Measurements from ENCODE around the gene BRD3OS. TPM values are rescaled to one million over a fixed set of nuclear protein-coding genes. Genes with fewer than 3 reads are reported as not detected.
A peak's percentile ranks its signal among the peaks of the same experiment; 100 is the strongest.

The BRD3OS gene
- total and polyA plus RNA-seq, 4 experiments from 2014 or later: 18.3 to 33.1 (median 19.9) TPM

DNA sequence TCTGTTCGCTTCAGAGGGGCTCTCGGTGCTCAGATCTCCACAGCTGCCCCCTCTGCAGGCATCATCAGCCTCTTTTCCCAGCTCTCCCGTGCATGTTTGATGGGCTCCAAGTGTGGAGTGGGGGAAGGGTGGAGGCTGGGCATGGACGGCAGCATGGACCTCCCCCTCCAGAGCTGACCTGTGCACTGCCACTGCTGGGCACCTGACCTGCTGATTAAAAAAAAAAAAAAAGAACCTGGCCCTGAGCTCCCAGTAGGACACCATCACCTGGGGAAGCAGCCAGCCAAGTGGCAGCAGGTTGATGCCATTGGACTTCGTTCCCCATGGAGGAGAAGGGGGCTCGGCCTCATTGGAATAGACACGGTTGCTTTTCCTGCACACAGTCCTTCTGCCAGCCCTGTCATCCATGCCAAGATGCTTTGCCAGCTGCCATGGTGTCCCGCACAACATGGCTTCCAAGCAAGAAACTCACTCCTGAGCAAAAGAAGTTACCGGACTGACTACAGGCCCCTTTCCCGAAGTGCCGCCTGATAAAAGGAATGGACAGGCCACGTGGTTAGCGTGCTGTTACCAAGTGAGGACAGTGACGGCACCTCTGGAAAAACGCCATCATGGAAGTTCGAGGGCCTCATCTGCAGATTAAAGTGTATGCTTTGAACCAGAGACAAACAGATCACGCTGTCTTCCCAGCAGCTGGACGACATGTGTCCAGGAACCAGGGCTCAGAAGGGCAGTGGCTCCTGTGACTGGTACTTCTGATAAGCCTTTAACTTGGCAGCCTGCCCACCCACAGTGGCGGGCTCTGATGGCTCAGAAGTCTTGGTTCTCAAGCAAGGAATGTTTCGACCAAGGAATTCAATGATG is 14.7 kb upstream of the BRD3OS start:
- H3K4me3 Mint-ChIP-seq: no peak overlapping the region
- peaks cover 0 to 6% of the 10 kb centered on the region in 2 donors for H3K27me3 Mint-ChIP-seq
- Histone ChIP-seq H3K27ac (ENCODE audit: low read depth, low read length) (no peak overlapping the region), H3K4me3 (ENCODE audit: low read length in 2 of 2) (no peak overlapping the region), H3K9me3 (ENCODE audit: control insufficient read depth in 1 of 2, low read length in 2 of 2) (no peaks in the 10 kb centered on the region), H3K36me3 (ENCODE audit: insufficient read depth, low read length) (no peaks in the 10 kb centered on the region), H3K27me3 (ENCODE audit: insufficient read depth, low read length) (no peaks in the 10 kb centered on the region), H3K4me1 (ENCODE audit: insufficient read depth, low read length) (no peaks in the 10 kb centered on the region)
- intact Hi-C loops (cut with micrococcal nuclease): no loop called here
- DNase-seq: no peak
- H3K4me1 Mint-ChIP-seq: no peaks in the 10 kb centered on the region
- ChIA-PET CTCF (ENCODE audit: partially characterized antibody) (interaction anchor here (1.1 to 1.7 kb wide), 2 partner anchors 17 to 228 kb away, joined by 3 to 4 read pairs; no protein-coding TSS in a partner anchor), POLR2A (ENCODE audit: partially characterized antibody) (no interaction called here)
- no peak overlapping the region for H3K27ac Mint-ChIP-seq
- H3K9me3 Mint-ChIP-seq: peaks cover 0 to 8% (median under 1%) of the 10 kb centered on the region in 8 donors
- H3K36me3 Mint-ChIP-seq: no peaks in the 10 kb centered on the region

DNA sequence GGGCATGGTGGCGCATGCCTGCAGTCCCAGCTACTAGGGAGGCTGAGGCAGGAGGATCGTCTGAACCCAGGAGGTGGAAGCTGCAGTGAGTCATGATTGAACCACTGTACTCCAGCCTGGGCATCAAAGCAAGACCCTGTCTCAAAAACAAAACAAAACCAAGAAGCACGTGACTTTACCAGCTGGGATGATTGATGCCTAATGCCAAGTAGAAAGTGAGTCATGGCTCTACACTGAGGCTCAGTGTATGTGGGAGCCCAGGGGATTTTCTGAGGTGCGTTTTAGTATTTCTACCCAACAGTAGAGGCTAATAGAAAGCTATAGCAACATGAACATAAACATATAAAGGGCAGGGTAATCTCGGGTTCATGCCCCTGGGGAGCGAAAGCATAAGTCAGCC is 13.9 kb upstream of the BRD3OS start:
- no peaks in the 10 kb centered on the region for H3K4me1 Mint-ChIP-seq
- no peak overlapping the region for H3K4me3 ChIP-seq (ENCODE audit: low read length in 2 of 2)
- no peaks in the 10 kb centered on the region for H3K36me3 ChIP-seq (ENCODE audit: insufficient read depth, low read length)
- no peaks in the 10 kb centered on the region for H3K4me1 ChIP-seq (ENCODE audit: insufficient read depth, low read length)
- H3K27ac Mint-ChIP-seq: no peak overlapping the region
- H3K36me3 Mint-ChIP-seq: no peaks in the 10 kb centered on the region
- DNase-seq: no peak
- no peaks in the 10 kb centered on the region for H3K9me3 ChIP-seq (ENCODE audit: control insufficient read depth in 1 of 2, low read length in 2 of 2)
- ChIA-PET POLR2A (ENCODE audit: partially characterized antibody) (no interaction called here), CTCF (ENCODE audit: partially characterized antibody) (interaction anchor here (1.1 kb wide), 1 partner anchor 18 kb away, joined by 3 read pairs; no protein-coding TSS in a partner anchor)
- H3K27ac ChIP-seq (ENCODE audit: low read depth, low read length): no peak overlapping the region
- peaks cover 0 to 8% (median under 1%) of the 10 kb centered on the region in 8 donors for H3K9me3 Mint-ChIP-seq
- H3K4me3 Mint-ChIP-seq: no peak overlapping the region
- intact Hi-C loops (cut with micrococcal nuclease): no loop called here
- H3K27me3 Mint-ChIP-seq: peaks cover 0 to 6% of the 10 kb centered on the region in 2 donors
- no peaks in the 10 kb centered on the region for H3K27me3 ChIP-seq (ENCODE audit: insufficient read depth, low read length)

DNA sequence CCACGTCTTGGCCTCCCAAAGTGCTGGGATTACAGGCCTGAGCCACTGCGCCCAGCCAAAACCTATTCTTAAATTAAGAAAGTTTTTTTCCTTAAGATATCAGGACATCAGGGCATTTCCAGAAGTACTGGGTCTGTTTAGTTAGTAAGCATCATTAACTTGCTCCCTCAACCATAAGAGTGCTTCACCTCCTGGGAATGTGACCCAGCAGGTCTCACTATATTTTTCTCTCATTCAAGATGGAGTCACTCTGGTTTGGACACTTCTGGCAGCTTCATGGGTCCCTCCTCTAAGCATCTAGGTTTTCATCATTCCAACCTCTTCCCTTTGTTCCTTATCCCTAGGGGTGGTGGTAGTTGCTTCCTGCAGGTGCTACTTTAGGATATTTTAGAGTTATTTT is 10.3 kb upstream of the BRD3OS start:
- H3K27me3 Mint-ChIP-seq: no peaks in the 10 kb centered on the region

GRCh38 chr9:134024214-134024792 is 978 bp upstream of the BRD3OS start:
- Histone ChIP-seq H3K9me3 (ENCODE audit: control insufficient read depth in 1 of 2, low read length in 2 of 2) (no peaks in the 10 kb centered on the region), H3K27ac (ENCODE audit: low read depth, low read length) (no peak overlapping the region), H3K36me3 (ENCODE audit: insufficient read depth, low read length) (no peaks in the 10 kb centered on the region), H3K27me3 (ENCODE audit: insufficient read depth, low read length) (no peaks in the 10 kb centered on the region), H3K4me3 (ENCODE audit: low read length in 2 of 2) (no peak overlapping the region), H3K4me1 (ENCODE audit: insufficient read depth, low read length) (peaks cover 14% of the 10 kb centered on the region)
- POLR2A ChIA-PET (ENCODE audit: partially characterized antibody): interaction anchor here (1.1 to 3.6 kb wide), 5 partner anchors 27 to 139 kb away, joined by 3 to 26 read pairs (median 10); partner anchors contain the start of genes RNU6ATAC and WDR5
- Mint-ChIP-seq H3K4me3 (peak overlapping the region; percentile 36 to 86 (median 65)), H3K36me3 (peaks cover 0 to 2% of the 10 kb centered on the region in 2 donors), H3K9me3 (no peaks in the 10 kb centered on the region), H3K27me3 (no peaks in the 10 kb centered on the region), H3K4me1 (peaks cover 3 to 22% (median 7%) of the 10 kb centered on the region in 4 donors), H3K27ac (peak overlapping the region in 5 of 7 donors; percentile 45 to 90 (median 86))
- peak in 1 of 5 donors; percentile 4 for DNase-seq
- CTCF ChIA-PET (ENCODE audit: partially characterized antibody): interaction anchor here (0.7 to 2.4 kb wide), 2 partner anchors 30 to 242 kb away, joined by 3 to 10 read pairs; no protein-coding TSS in a partner anchor
- intact Hi-C loops (cut with micrococcal nuclease): no loop called here

More for the DNA sequence above, 10.3 kb upstream of the BRD3OS start:
- no peaks in the 10 kb centered on the region for H3K27me3 ChIP-seq (ENCODE audit: insufficient read depth, low read length)
- no peak overlapping the region for H3K4me3 Mint-ChIP-seq
- CTCF ChIA-PET (ENCODE audit: partially characterized antibody): interaction anchor here (1.2 to 1.7 kb wide), 2 partner anchors 21 to 233 kb away, joined by 3 to 7 read pairs; no protein-coding TSS in a partner anchor
- no peaks in the 10 kb centered on the region for H3K36me3 Mint-ChIP-seq
- POLR2A ChIA-PET (ENCODE audit: partially characterized antibody): no interaction called here
- H3K36me3 ChIP-seq (ENCODE audit: insufficient read depth, low read length): no peaks in the 10 kb centered on the region
- H3K4me1 Mint-ChIP-seq: no peaks in the 10 kb centered on the region
- no peaks in the 10 kb centered on the region for H3K9me3 ChIP-seq (ENCODE audit: control insufficient read depth in 1 of 2, low read length in 2 of 2)
- DNase-seq: no peak
- H3K4me1 ChIP-seq (ENCODE audit: insufficient read depth, low read length): no peaks in the 10 kb centered on the region
- no peak overlapping the region for H3K27ac ChIP-seq (ENCODE audit: low read depth, low read length)
- intact Hi-C loops (cut with micrococcal nuclease): no loop called here
- H3K4me3 ChIP-seq (ENCODE audit: low read length in 2 of 2): no peak overlapping the region
- no peak overlapping the region for H3K27ac Mint-ChIP-seq
- peaks cover 0 to 8% (median under 1%) of the 10 kb centered on the region in 8 donors for H3K9me3 Mint-ChIP-seq

- H3K4me3 Mint-ChIP-seq: peak overlapping the region; percentile 78 to 86 (median 82)
- Histone ChIP-seq H3K36me3 (ENCODE audit: insufficient read depth, low read length) (no peaks in the 10 kb centered on the region), H3K4me3 (ENCODE audit: low read length in 2 of 2) (peak overlapping the region; percentile 36 to 89), H3K27me3 (ENCODE audit: insufficient read depth, low read length) (no peaks in the 10 kb centered on the region), H3K27ac (ENCODE audit: low read depth, low read length) (peak overlapping the region; percentile 68), H3K4me1 (ENCODE audit: insufficient read depth, low read length) (peaks cover 14% of the 10 kb centered on the region), H3K9me3 (ENCODE audit: control insufficient read depth in 1 of 2, low read length in 2 of 2) (no peaks in the 10 kb centered on the region)
- H3K4me1 Mint-ChIP-seq: peaks cover 3 to 22% (median 7%) of the 10 kb centered on the region in 4 donors
- no peaks in the 10 kb centered on the region for H3K27me3 Mint-ChIP-seq
- H3K27ac Mint-ChIP-seq: peak overlapping the region in 5 of 7 donors; percentile 31 to 85 (median 52)
- peaks cover 0 to 6% of the 10 kb centered on the region in 2 donors for H3K36me3 Mint-ChIP-seq
- no peaks in the 10 kb centered on the region for H3K9me3 Mint-ChIP-seq
- intact Hi-C loops (cut with micrococcal nuclease): loop anchor here (1.0 kb wide), 4 partner anchors 34 to 138 kb away; partner anchors contain the start of genes BRD3, RNU6ATAC and VAV2
- ChIA-PET POLR2A (ENCODE audit: partially characterized antibody) (interaction anchor here (0.6 to 3.6 kb wide), 8 partner anchors 9 to 381 kb away, joined by 3 to 26 read pairs (median 6); partner anchors contain the start of genes RNU6ATAC and WDR5), CTCF (ENCODE audit: partially characterized antibody) (interaction anchor here (1.2 to 2.4 kb wide), 2 partner anchors 32 to 45 kb away, joined by 3 to 10 read pairs; no protein-coding TSS in a partner anchor)
- peak in 4 of 5 donors; percentile 36 to 53 (median 46) for DNase-seq
These were observed 593 bp downstream of the BRD3OS start for GRCh38 chr9:134025606-134026541.

DNA sequence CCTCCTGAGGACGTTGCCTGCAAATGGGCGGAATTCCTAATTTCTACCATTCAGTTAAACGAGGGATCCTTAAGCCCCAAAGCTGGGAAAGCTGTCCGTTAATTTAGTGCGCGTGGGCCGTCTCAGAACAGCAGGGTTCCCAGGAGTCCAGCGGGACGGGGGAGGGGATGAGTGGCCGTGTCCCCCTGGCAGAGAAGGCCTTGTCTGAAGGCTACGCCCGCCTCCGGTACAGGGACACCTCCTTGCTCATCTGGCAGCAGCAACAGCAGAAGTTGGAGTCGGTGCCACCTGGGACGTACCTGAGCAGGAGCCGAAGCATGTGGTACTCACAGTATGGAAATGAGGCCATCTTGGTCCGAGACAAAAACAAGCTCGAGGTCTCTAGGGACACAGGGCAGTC is 1.3 kb downstream of the BRD3OS start:
- DNase-seq: no peak
- POLR2A ChIA-PET (ENCODE audit: partially characterized antibody): interaction anchor here (0.8 to 3.6 kb wide), 5 partner anchors 9 to 137 kb away, joined by 3 to 26 read pairs (median 10); partner anchors contain the start of genes RNU6ATAC and WDR5
- Histone ChIP-seq H3K27me3 (ENCODE audit: insufficient read depth, low read length) (no peaks in the 10 kb centered on the region), H3K4me1 (ENCODE audit: insufficient read depth, low read length) (peaks cover 14% of the 10 kb centered on the region), H3K4me3 (ENCODE audit: low read length in 2 of 2) (peak overlapping the region in 1 of 2 donors; percentile 89), H3K9me3 (ENCODE audit: control insufficient read depth in 1 of 2, low read length in 2 of 2) (no peaks in the 10 kb centered on the region), H3K36me3 (ENCODE audit: insufficient read depth, low read length) (peaks cover under 1% of the 10 kb centered on the region), H3K27ac (ENCODE audit: low read depth, low read length) (no peak overlapping the region)
- H3K36me3 Mint-ChIP-seq: peaks cover 0 to 10% of the 10 kb centered on the region in 2 donors
- H3K4me1 Mint-ChIP-seq: peaks cover 3 to 22% (median 7%) of the 10 kb centered on the region in 4 donors
- H3K9me3 Mint-ChIP-seq: no peaks in the 10 kb centered on the region
- intact Hi-C loops (cut with micrococcal nuclease): no loop called here
- peak overlapping the region in 1 of 7 donors; percentile 52 for H3K27ac Mint-ChIP-seq
- no peaks in the 10 kb centered on the region for H3K27me3 Mint-ChIP-seq
- H3K4me3 Mint-ChIP-seq: peak overlapping the region; percentile 61 to 86 (median 81)
- CTCF ChIA-PET (ENCODE audit: partially characterized antibody): interaction anchor here (2.4 kb wide), 1 partner anchor 32 kb away, joined by 10 read pairs; no protein-coding TSS in a partner anchor
